Measurements from ENCODE around the gene UTP14C. TPM values are rescaled to one million over a fixed set of nuclear protein-coding genes. Genes with fewer than 3 reads are reported as not detected.

The UTP14C gene
- total and polyA plus RNA-seq, 2 donors (not counting 3 experiments of a cell fraction or from before 2014, with no cell fraction given): 4.1 to 10.9 TPM

DNA sequence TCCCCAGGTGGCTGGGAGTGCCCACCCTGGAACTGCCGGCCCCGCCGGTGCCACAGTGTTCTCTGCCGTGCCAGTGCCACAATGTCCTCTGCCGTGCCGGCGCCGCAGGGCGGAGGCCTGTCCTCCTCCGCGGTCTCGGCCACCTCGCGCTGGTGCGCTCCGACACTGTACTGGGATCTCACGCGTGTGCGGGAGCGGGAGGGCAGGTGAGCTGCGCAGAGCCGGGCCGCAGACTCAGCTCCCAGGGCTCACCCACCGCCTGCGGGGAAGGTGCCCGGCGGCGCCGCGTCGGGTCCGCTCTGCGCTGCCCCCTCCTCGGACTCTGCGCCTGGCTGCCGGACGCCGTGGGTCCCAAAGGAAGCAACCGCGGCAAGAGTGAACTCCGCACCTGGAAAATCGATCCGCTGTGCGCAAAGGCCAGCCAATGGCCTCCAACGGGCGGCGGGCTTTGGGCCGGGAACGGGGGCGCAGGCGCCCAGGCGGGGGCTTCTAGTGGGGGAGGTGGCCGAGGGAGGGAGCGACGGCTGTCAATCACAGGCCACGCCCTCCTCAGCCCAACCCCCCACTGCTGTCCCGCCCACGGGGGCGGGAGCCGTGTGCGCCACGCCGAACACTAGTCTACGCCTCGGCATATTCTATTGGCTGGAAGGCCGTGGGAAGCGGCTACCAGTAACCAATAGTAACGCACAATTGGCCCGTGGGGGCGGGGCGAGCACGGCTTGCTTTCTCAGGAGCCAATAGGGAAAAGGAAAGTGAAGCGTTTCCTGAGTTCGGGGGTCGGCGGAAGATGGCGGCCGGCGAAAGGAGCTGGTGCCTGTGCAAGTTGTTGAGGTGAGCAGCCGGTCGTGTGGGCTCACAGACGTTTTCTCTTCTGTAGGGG is 12.6 kb upstream of the UTP14C start, which contains the start of gene ALG11:
TSS of gene ALG11 (plus strand) at position 767 of the 880 bp plus-strand sequence. CDS start at position 788, 21 bp downstream.
- no TSS peak for BruUV-seq (replicated peaks)

GRCh38 chr13:52012512-52012836 is 12.0 kb upstream of the UTP14C start:
- Histone ChIP-seq H3K9me3 (replicated peaks; ENCODE audit: control insufficient read depth, insufficient read depth, low read length) (no peaks in the 10 kb centered on the region), H3K4me3 (replicated peaks in 1 of 3; ENCODE audit: insufficient read depth in 1 of 3, low read depth in 1 of 3, low read length in 3 of 3) (peak overlapping the region; percentile 51 to 88 (median 58)), H3K4me1 (ENCODE audit: control insufficient read depth, extremely low read depth, insufficient read depth, low read length) (peaks cover 14% of the 10 kb centered on the region), H3K9ac (replicated peaks; ENCODE audit: extremely low read depth, insufficient read depth, low read length) (peak overlapping the region; percentile 91), H3K27me3 (ENCODE audit: control insufficient read depth in 2 of 2, insufficient read depth in 2 of 2, low read length in 2 of 2) (peaks cover 13 to 14% of the 10 kb centered on the region in 2 experiments), H3K4me2 (ENCODE audit: insufficient read depth, low read length) (peak overlapping the region; percentile 88), H2AFZ (ENCODE audit: low read depth, low read length) (peak overlapping the region; percentile 50), H3K27ac (ENCODE audit: insufficient read depth, low read depth, low read length) (peak overlapping the region; percentile 72), H4K20me1 (replicated peaks; ENCODE audit: control insufficient read depth, extremely low read depth, insufficient read depth, low read length) (no peaks in the 10 kb centered on the region), H3K9me1 (replicated peaks; ENCODE audit: control insufficient read depth, extremely low read depth, insufficient read depth, low read length) (no peaks in the 10 kb centered on the region), H3K36me3 (ENCODE audit: control insufficient read depth in 2 of 2, extremely low read depth in 1 of 2, insufficient read depth in 2 of 2, low read length in 2 of 2) (no peaks in the 10 kb centered on the region), H3K79me2 (ENCODE audit: control insufficient read depth, insufficient read depth, low read length) (peaks cover 29% of the 10 kb centered on the region)
- DNase-seq (ENCODE audit: low read depth, low spot score) (no peak), FAIRE-seq (no peak)
- dilution Hi-C loops (cut with MboI; ENCODE audit: extremely low pct_ligation_motif_present, low sequenced_read_pairs): no loop called here
- ChIA-PET CTCF (interaction anchor here (0.9 to 1.6 kb wide), 10 partner anchors 10 to 438 kb away, joined by 3 to 7 read pairs (median 3); partner anchors contain the start of genes NEK5 and TMEM272), POLR2A (no interaction called here)
- TF ChIP-seq EZH2 (IDR thresholded peaks at IDR 0.05; ENCODE audit: borderline replicate concordance, low read depth, low read length, severe bottlenecking) (no peak), POLR2AphosphoS5 (IDR thresholded peaks at IDR 0.05; ENCODE audit: insufficient read depth, low read depth, low read length) (no peak), FOS (IDR thresholded peaks at IDR 0.05; ENCODE audit: borderline replicate concordance, insufficient read depth, low read length) (no peak), GATA2 (IDR thresholded peaks at IDR 0.05; ENCODE audit: insufficient read depth, insufficient read length, low read depth, low read length) (no peak), MYC (IDR thresholded peaks at IDR 0.05; ENCODE audit: low read depth, low read length) (no peak), POLR2A (IDR thresholded peaks at IDR 0.05; ENCODE audit: low read depth, low read length) (no peak), JUN (IDR thresholded peaks at IDR 0.05; ENCODE audit: borderline replicate concordance, insufficient read depth, insufficient read length, low read depth) (no peak)
- TF ChIP-seq, protein P1, sequence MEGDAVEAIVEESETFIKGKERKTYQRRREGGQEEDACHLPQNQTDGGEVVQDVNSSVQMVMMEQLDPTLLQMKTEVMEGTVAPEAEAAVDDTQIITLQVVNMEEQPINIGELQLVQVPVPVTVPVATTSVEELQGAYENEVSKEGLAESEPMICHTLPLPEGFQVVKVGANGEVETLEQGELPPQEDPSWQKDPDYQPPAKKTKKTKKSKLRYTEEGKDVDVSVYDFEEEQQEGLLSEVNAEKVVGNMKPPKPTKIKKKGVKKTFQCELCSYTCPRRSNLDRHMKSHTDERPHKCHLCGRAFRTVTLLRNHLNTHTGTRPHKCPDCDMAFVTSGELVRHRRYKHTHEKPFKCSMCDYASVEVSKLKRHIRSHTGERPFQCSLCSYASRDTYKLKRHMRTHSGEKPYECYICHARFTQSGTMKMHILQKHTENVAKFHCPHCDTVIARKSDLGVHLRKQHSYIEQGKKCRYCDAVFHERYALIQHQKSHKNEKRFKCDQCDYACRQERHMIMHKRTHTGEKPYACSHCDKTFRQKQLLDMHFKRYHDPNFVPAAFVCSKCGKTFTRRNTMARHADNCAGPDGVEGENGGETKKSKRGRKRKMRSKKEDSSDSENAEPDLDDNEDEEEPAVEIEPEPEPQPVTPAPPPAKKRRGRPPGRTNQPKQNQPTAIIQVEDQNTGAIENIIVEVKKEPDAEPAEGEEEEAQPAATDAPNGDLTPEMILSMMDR (IDR thresholded peaks at IDR 0.05; ENCODE audit: extremely low read depth in 1 of 2, insufficient read depth in 1 of 2, low read depth in 1 of 2, low read length in 2 of 2): no peak
- TF ChIP-seq, protein P2, sequence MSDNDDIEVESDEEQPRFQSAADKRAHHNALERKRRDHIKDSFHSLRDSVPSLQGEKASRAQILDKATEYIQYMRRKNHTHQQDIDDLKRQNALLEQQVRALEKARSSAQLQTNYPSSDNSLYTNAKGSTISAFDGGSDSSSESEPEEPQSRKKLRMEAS (IDR thresholded peaks at IDR 0.05; ENCODE audit: insufficient read depth, insufficient read length): no peak
- intact Hi-C loops (cut with micrococcal nuclease): loop anchor here (1.0 to 5.0 kb wide), 5 partner anchors 49 to 560 kb away; partner anchors contain the start of genes DHRS12, INTS6 and WDFY2
- TSS peak; percentile 65 for BruUV-seq (replicated peaks)

More for the DNA sequence above, 12.6 kb upstream of the UTP14C start, which contains the start of gene ALG11:
- TF ChIP-seq POLR2AphosphoS5 (IDR thresholded peaks at IDR 0.05; ENCODE audit: insufficient read depth, low read depth, low read length) (peak; percentile 66), GATA2 (IDR thresholded peaks at IDR 0.05; ENCODE audit: insufficient read depth, insufficient read length, low read depth, low read length) (no peak), JUN (IDR thresholded peaks at IDR 0.05; ENCODE audit: borderline replicate concordance, insufficient read depth, insufficient read length, low read depth) (no peak), POLR2A (IDR thresholded peaks at IDR 0.05; ENCODE audit: low read depth, low read length) (peak; percentile 89)
- ChIA-PET CTCF (interaction anchor here (0.9 to 1.6 kb wide), 9 partner anchors 10 to 439 kb away, joined by 3 to 7 read pairs (median 3); partner anchors contain the start of genes NEK5 and TMEM272), POLR2A (no interaction called here)
- Histone ChIP-seq H3K27ac (ENCODE audit: insufficient read depth, low read depth, low read length) (peak within 1 kb of the TSS; percentile 72), H3K4me3 (replicated peaks in 1 of 3; ENCODE audit: insufficient read depth in 1 of 3, low read depth in 1 of 3, low read length in 3 of 3) (peak within 1 kb of the TSS; percentile 51 to 88 (median 74)), H3K9me1 (replicated peaks; ENCODE audit: control insufficient read depth, extremely low read depth, insufficient read depth, low read length) (no peaks in the 10 kb centered on the region), H3K36me3 (ENCODE audit: control insufficient read depth in 2 of 2, extremely low read depth in 1 of 2, insufficient read depth in 2 of 2, low read length in 2 of 2) (no peaks in the 10 kb centered on the region), H3K4me1 (ENCODE audit: control insufficient read depth, extremely low read depth, insufficient read depth, low read length) (peaks cover 14% of the 10 kb centered on the region), H3K9ac (replicated peaks; ENCODE audit: extremely low read depth, insufficient read depth, low read length) (peak within 1 kb of the TSS; percentile 91), H3K9me3 (replicated peaks; ENCODE audit: control insufficient read depth, insufficient read depth, low read length) (no peaks in the 10 kb centered on the region), H3K79me2 (ENCODE audit: control insufficient read depth, insufficient read depth, low read length) (peaks cover 29% of the 10 kb centered on the region), H3K27me3 (ENCODE audit: control insufficient read depth in 2 of 2, insufficient read depth in 2 of 2, low read length in 2 of 2) (peaks cover 13 to 14% of the 10 kb centered on the region in 2 experiments), H2AFZ (ENCODE audit: low read depth, low read length) (peak within 1 kb of the TSS; percentile 94), H4K20me1 (replicated peaks; ENCODE audit: control insufficient read depth, extremely low read depth, insufficient read depth, low read length) (no peaks in the 10 kb centered on the region), H3K4me2 (ENCODE audit: insufficient read depth, low read length) (peak within 1 kb of the TSS; percentile 89)
- intact Hi-C loops (cut with micrococcal nuclease) (loop anchor here (1.0 to 5.0 kb wide), 7 partner anchors 11 to 559 kb away; partner anchors contain the start of genes DHRS12, INTS6 and WDFY2), dilution Hi-C loops (cut with MboI; ENCODE audit: extremely low pct_ligation_motif_present, low sequenced_read_pairs) (no loop called here)
- FAIRE-seq (peak; percentile 94), DNase-seq (ENCODE audit: low read depth, low spot score) (peak; percentile 100)

Measured in endothelial cell of umbilical vein (primary cell).